AG04450 (cell line): ENCODE measurements around the gene SKAP1. TPM values are rescaled to one million over a fixed set of nuclear protein-coding genes. Genes with fewer than 3 reads are reported as not detected.

Experiments
- CTCF ChIA-PET: fragments of 300-600, 350-600 bp; formaldehyde crosslinking; extraction: SDS; loops from one replicate; lab custom pipeline; 2022; ENCODE audit warnings: antibody characterized with exemption, inconsistent platforms; lab: Charles Lee
- POLR2A ChIA-PET: fragments of 350-600 bp; formaldehyde crosslinking; extraction: SDS; loops from one replicate; lab custom pipeline; 2021; ENCODE audit warnings: antibody characterized with exemption, inconsistent platforms; lab: Yijun Ruan, JAX
- DNase-seq: peaks from one replicate; pipeline ENCODE4 v3.0.0-alpha.2; 2011; ENCODE audit warnings: low read depth, low spot score
- H3K27ac ChIP-seq: one replicate; pipeline ENCODE4 v1.5.1; 2012; ENCODE audit warnings: low read depth, low read length, control low read depth
- H3K27me3 ChIP-seq: one replicate; pipeline ENCODE4 v1.6.0; 2012; ENCODE audit warnings: low read length; ENCODE audit not compliant: control insufficient read depth, insufficient read depth
- H3K4me3 ChIP-seq: 2 replicates; pipeline ENCODE4 v1.5.1; 2011; ENCODE audit warnings: mild to moderate bottlenecking, low read depth, low read length, control low read depth
- H3K9me3 ChIP-seq: 2 replicates; pipeline ENCODE4 v1.5.1; 2012; ENCODE audit warnings: low read length; ENCODE audit not compliant: control insufficient read depth, insufficient read depth
- CTCF ChIP-seq: IDR thresholded peaks from 2 replicates; pipeline ENCODE4 v1.5.1; 2011; ENCODE audit warnings: low read depth, low read length, control low read depth, inconsistent platforms
- polyA plus RNA-seq: library from polyadenylated mRNA; depleted of rRNA; stranded (reverse); fragments of >200 nt; gene quantifications from 2 replicates; pipeline ENCODE4 v1.2.3, GENCODE V29; 2011

Gene SKAP1
- polyA plus RNA-seq, 1 experiment: not detected

GRCh38 chr17:48102798-48103715 is 327.0 kb downstream of the SKAP1 start:
- TF ChIP-seq CTCF: no peak

DNA sequence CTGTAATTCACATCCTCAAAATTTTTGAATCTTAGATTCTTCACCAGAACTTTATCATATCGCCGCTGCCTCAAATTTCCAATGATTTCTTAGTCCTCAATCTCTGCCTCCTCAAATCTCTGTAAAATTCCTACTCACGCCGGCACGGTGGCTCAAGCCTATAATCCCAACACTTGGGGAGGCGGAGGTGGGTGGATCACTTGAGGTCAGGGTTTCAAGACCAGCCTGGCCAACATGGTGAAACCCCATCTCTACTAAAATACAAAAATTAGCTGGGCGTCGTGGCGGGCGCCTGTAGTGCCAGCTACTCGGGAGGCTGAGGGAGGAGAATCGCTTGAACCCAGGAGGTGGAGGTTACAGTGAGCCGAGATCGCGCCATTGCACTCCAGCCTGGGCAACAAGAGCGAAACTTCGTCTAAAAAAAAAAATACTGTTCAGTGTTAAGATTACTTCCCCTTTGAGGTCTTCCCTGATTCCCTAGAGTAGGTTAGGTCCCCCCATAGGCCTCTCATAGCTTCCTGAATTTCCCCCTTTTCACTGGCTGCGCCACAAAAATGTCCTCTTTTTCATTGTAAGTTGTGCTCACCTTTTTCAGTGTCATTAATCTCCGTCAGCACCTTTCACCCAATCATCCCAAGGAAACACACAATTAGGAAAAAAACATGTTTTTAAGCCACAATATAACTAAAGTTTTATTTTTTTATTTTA is 327.8 kb downstream of the SKAP1 start:
- CTCF ChIA-PET: no interaction called here

More at GRCh38 chr17:48102798-48103715, 327.0 kb downstream of the SKAP1 start:
- Histone ChIP-seq H3K27ac (no peak overlapping the region), H3K27me3 (no peaks in the 10 kb centered on the region), H3K4me3 (no peak overlapping the region), H3K9me3 (peaks cover 4% of the 10 kb centered on the region)
- DNase-seq: no peak
- ChIA-PET POLR2A (no interaction called here), CTCF (interaction anchor here (0.8 kb wide), 1 partner anchor 78 kb away, joined by 3 read pairs; no protein-coding TSS in a partner anchor)

DNA sequence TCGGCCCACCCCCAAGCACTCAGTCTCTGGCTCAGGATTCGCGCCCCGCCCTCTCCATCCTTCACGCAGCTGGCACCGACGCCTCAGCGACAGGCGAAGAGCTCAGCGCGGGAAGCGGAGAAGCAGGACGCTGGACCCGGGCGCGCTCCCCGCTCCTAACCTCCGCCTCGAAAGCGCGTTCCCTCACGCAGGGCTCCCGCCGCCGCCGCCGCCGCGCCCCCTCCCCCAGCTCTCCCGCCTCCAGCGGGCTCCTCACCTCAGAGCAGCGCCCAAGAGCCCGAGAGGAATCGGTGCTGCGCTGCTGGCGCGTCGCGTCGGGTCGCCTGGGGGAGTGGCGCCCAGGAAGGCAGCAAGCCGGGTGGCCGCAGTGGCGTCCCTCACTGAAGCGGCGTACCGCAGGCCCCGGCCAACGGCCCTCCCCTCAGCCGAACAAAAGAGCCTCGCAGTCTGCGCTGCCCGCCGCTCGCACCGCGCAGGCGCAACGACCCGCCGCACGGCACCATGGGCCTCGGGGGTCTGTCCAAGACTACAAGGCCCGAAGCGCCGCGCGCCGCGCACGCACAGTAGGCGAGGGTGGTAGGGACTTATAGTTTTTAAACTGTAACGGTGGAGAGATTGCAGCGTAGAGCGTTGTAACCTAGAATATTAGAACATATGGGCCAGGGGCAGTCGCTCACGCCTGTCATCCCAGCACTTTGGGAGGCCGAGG is 328.8 kb downstream of the SKAP1 start, which contains the start of gene CBX1:
Gene CBX1 (minus strand): TSS at position 467 of the 709 bp plus-strand sequence. CDS start 24,474 bp downstream, outside the sequence.
- Histone ChIP-seq H3K27me3 (no peaks in the 10 kb centered on the region), H3K9me3 (peaks cover 4% of the 10 kb centered on the region), H3K27ac (peak within 1 kb of the TSS; percentile 86), H3K4me3 (peak within 1 kb of the TSS; percentile 95)
- ChIA-PET POLR2A (interaction anchor here (0.6 to 2.2 kb wide), 9 partner anchors 9 to 751 kb away, joined by 3 to 11 read pairs (median 5); partner anchors contain the start of genes CDK5RAP3 and NFE2L1), CTCF (interaction anchor here (0.6 to 3.7 kb wide), 3 partner anchors 13 to 75 kb away, joined by 5 to 18 read pairs (median 15); no protein-coding TSS in a partner anchor)
- TF ChIP-seq CTCF: no peak
- peak; percentile 84 for DNase-seq

More for the DNA sequence above, 327.8 kb downstream of the SKAP1 start:
- DNase-seq: no peak
- no peaks in the 10 kb centered on the region for H3K27me3 ChIP-seq
- H3K27ac ChIP-seq: no peak overlapping the region
- no peak for TF ChIP-seq CTCF
- POLR2A ChIA-PET: interaction anchor here (1.8 to 2.2 kb wide), 2 partner anchors 49 to 76 kb away, joined by 5 to 6 read pairs; no protein-coding TSS in a partner anchor
- peaks cover 4% of the 10 kb centered on the region for H3K9me3 ChIP-seq
- no peak overlapping the region for H3K4me3 ChIP-seq

- Histone ChIP-seq H3K9me3 (peaks cover 4% of the 10 kb centered on the region), H3K27me3 (no peaks in the 10 kb centered on the region), H3K27ac (peak overlapping the region; percentile 86), H3K4me3 (peak overlapping the region; percentile 95)
- DNase-seq: peak; percentile 13
- CTCF ChIA-PET: interaction anchor here (0.5 to 3.7 kb wide), 5 partner anchors 18 to 154 kb away, joined by 3 to 18 read pairs (median 4); no protein-coding TSS in a partner anchor
- TF ChIP-seq CTCF: no peak
- POLR2A ChIA-PET: interaction anchor here (0.5 to 2.2 kb wide), 10 partner anchors 9 to 130 kb away, joined by 3 to 11 read pairs (median 5); partner anchors contain the start of genes CDK5RAP3 and NFE2L1
Observed at GRCh38 chr17:48100591-48101011, 329.4 kb downstream of the SKAP1 start.
